GM12878 (cell line): ENCODE measurements around the gene CDH16. TPM values are rescaled to one million over a fixed set of nuclear protein-coding genes. Genes with fewer than 3 reads are reported as not detected.
A peak's percentile ranks its signal among the peaks of the same experiment; 100 is the strongest.

Experiments
- ATAC-seq: fragments of 200-7000 bp; cut with Tn5 transposase; 3 replicates; pipeline ENCODE4 v1.9.1; 2020; ENCODE audit warnings: mild to moderate bottlenecking, moderate library complexity
- BruUV-seq: library from RNA; stranded (reverse); fragments of 400-500 nt; replicated peaks from 2 replicates; lab custom pipeline; 2021; lab: Mats Ljungman, UMichigan
- CTCF ChIA-PET: fragments of 300-600 bp; sonication (Branson Sonifier 250); formaldehyde crosslinking; extraction: SDS; loops from one replicate; lab custom pipeline; 2021; ENCODE audit warnings: inconsistent platforms; lab: Yijun Ruan, JAX
- POLR2A ChIA-PET: fragments of 350-600 bp; formaldehyde crosslinking; extraction: SDS; loops from one replicate; lab custom pipeline; 2021; ENCODE audit warnings: inconsistent platforms; lab: Charles Lee
- RAD21 ChIA-PET: fragments of 300-600 bp; sonication (Branson Sonifier 250); formaldehyde crosslinking; loops from one replicate; lab custom pipeline; 2023; ENCODE audit warnings: antibody characterized with exemption; ENCODE audit not compliant: unreplicated experiment; lab: Charles Lee
- SMC1A ChIA-PET: fragments of 300-600 bp; sonication (Branson Sonifier 250); formaldehyde crosslinking; loops from one replicate; lab custom pipeline; 2023; ENCODE audit not compliant: unreplicated experiment, uncharacterized antibody; lab: Charles Lee
- DNase-seq: peaks from one replicate; pipeline ENCODE4 v3.0.0-alpha.2; 2011; ENCODE audit warnings: low read depth, low spot score
- FAIRE-seq: peaks from 3 replicates; lab custom pipeline; 2011; peaks lifted over from hg19 to GRCh38; lab: Jason Lieb, UNC
- H2AFZ ChIP-seq: 2 replicates; pipeline ENCODE4 v1.6.0; 2011; ENCODE audit warnings: low read depth, low read length, control low read depth; ENCODE audit not compliant: control insufficient read depth
- H3K27ac ChIP-seq: 2 replicates; pipeline ENCODE4 v1.5.1; 2011; ENCODE audit warnings: control low read depth; ENCODE audit not compliant: control insufficient read depth, insufficient read depth
- H3K27me3 ChIP-seq, 2 experiments: replicated peaks in 1 of 2; 2 replicates each; pipeline versions ENCODE4 v1.6.0 to v1.6.1; 2011; ENCODE audit warnings: low read length in 1 of 2; ENCODE audit not compliant: control insufficient read depth in 2 of 2, insufficient read depth in 2 of 2
- H3K36me3 ChIP-seq, 2 experiments: 2 replicates each; pipeline ENCODE4 v1.5.1; 2011; ENCODE audit warnings: low read length in 1 of 2; ENCODE audit not compliant: control insufficient read depth in 2 of 2, insufficient read depth in 2 of 2
- H3K4me1 ChIP-seq: 2 replicates; pipeline ENCODE4 v1.6.1; 2011; ENCODE audit warnings: mild to moderate bottlenecking, low read length, moderate library complexity, mixed read lengths; ENCODE audit not compliant: control insufficient read depth, insufficient read depth
- H3K4me2 ChIP-seq: 2 replicates; pipeline ENCODE4 v1.6.0; 2011; ENCODE audit warnings: control low read depth; ENCODE audit not compliant: control insufficient read depth, insufficient read depth
- H3K4me3 ChIP-seq: fragments of 200-600 bp; sonication (generic); 2 replicates; pipeline ENCODE4 v1.5.1; 2016
- H3K79me2 ChIP-seq: 2 replicates; pipeline ENCODE4 v1.6.0; 2011; ENCODE audit warnings: low read length; ENCODE audit not compliant: control insufficient read depth, insufficient read depth
- H3K9ac ChIP-seq: 2 replicates; pipeline ENCODE4 v1.8.0; 2011; ENCODE audit warnings: low read length, control low read depth, mixed read lengths; ENCODE audit not compliant: control insufficient read depth, insufficient read depth
- H3K9me3 ChIP-seq: replicated peaks from 3 replicates; pipeline ENCODE4 v1.5.1; 2011; ENCODE audit warnings: mild to moderate bottlenecking, low read length; ENCODE audit not compliant: control insufficient read depth, insufficient read depth
- H4K20me1 ChIP-seq: 2 replicates; pipeline ENCODE4 v1.6.0; 2011; ENCODE audit not compliant: control insufficient read depth, insufficient read depth
- ATF7 ChIP-seq: fragments of 450-650 bp; IDR thresholded peaks from 2 replicates; pipeline ENCODE4 v1.6.1; 2016; ENCODE audit warnings: low read depth, mild to moderate bottlenecking
- CBFB ChIP-seq: IDR thresholded peaks from 2 replicates; pipeline ENCODE4 v1.6.1; 2016; ENCODE audit warnings: antibody characterized with exemption, low read depth
- CREM ChIP-seq: IDR thresholded peaks from 2 replicates; pipeline ENCODE4 v1.6.1; 2014; ENCODE audit warnings: antibody characterized with exemption, low read depth
- E2F8 ChIP-seq: fragments of 450-650 bp; IDR thresholded peaks from 2 replicates; pipeline ENCODE4 v1.6.1; 2018; ENCODE audit warnings: mild to moderate bottlenecking, low read depth, moderate library complexity; ENCODE audit not compliant: partially characterized antibody
- EGR1 ChIP-seq, 2 experiments: IDR thresholded peaks; 1 replicate in 1 of 2; 2 replicates in 1 of 2; pipeline ENCODE4 v1.6.1; 2011 to 2012; ENCODE audit warnings: low read depth in 2 of 2, low read length in 2 of 2, borderline replicate concordance in 1 of 2, mild to moderate bottlenecking in 1 of 2, moderate library complexity in 1 of 2
- EP300 ChIP-seq, 2 experiments: fragments of 150-350 bp in 1 of 2; IDR thresholded peaks; 2 replicates each; pipeline ENCODE4 v1.6.1; 2011 to 2012; ENCODE audit warnings: low read depth in 2 of 2, low read length in 2 of 2, borderline replicate concordance in 1 of 2, improper control_type of control experiment in 1 of 2, inconsistent platforms in 1 of 2; ENCODE audit not compliant: control insufficient read depth in 1 of 2
- FOS ChIP-seq: IDR thresholded peaks from 3 replicates; pipeline ENCODE4 v1.6.1; 2011; ENCODE audit warnings: borderline replicate concordance; ENCODE audit not compliant: insufficient read length; ENCODE audit errors: extremely low read depth
- GABPA ChIP-seq: IDR thresholded peaks from 2 replicates; pipeline ENCODE4 v1.6.1; 2014; ENCODE audit warnings: antibody characterized with exemption, low read depth, mild to moderate bottlenecking, inconsistent platforms
- GATAD2B ChIP-seq: fragments of 450-650 bp; conservative IDR thresholded peaks from 2 replicates; pipeline ENCODE4 v1.6.1; 2017; ENCODE audit warnings: low read depth, mild to moderate bottlenecking, moderate library complexity
- HSF1 ChIP-seq: fragments of 150-350 bp; IDR thresholded peaks from 2 replicates; pipeline ENCODE4 v1.6.1; 2014; ENCODE audit warnings: mild to moderate bottlenecking, low read depth, low read length
- MTA2 ChIP-seq: fragments of 450-650 bp; IDR thresholded peaks from 2 replicates; pipeline ENCODE4 v1.6.1; 2016; ENCODE audit warnings: low read depth, mild to moderate bottlenecking, moderate library complexity
- MXI1 ChIP-seq: fragments of 150-350 bp; IDR thresholded peaks from 2 replicates; pipeline ENCODE4 v1.6.1; 2011; ENCODE audit warnings: low read depth, mild to moderate bottlenecking, inconsistent platforms, low read length, improper control_type of control experiment
- NRF1 ChIP-seq: conservative IDR thresholded peaks from 2 replicates; pipeline ENCODE4 v1.6.1; 2011; ENCODE audit warnings: mild to moderate bottlenecking, low read depth, low read length, improper control_type of control experiment
- POU2F2 ChIP-seq: IDR thresholded peaks from 3 replicates; pipeline ENCODE4 v1.6.1; 2011; ENCODE audit warnings: low read depth, mild to moderate bottlenecking, low read length, borderline replicate concordance
- STAT3 ChIP-seq: IDR thresholded peaks from 2 replicates; pipeline ENCODE4 v1.6.1; 2011; ENCODE audit warnings: low read depth, low read length, improper control_type of control experiment
- TAF1 ChIP-seq: IDR thresholded peaks from 2 replicates; pipeline ENCODE4 v1.6.1; 2011; ENCODE audit warnings: mild to moderate bottlenecking, low read depth, low read length, borderline replicate concordance
- TARDBP ChIP-seq: IDR thresholded peaks from 2 replicates; pipeline ENCODE4 v1.6.1; 2016; ENCODE audit warnings: borderline replicate concordance
- TBL1XR1 ChIP-seq: IDR thresholded peaks from 2 replicates; pipeline ENCODE4 v1.6.1; 2012; ENCODE audit warnings: low read depth, low read length, improper control_type of control experiment
- TCF3 ChIP-seq: IDR thresholded peaks from 2 replicates; pipeline ENCODE4 v1.6.1; 2012; ENCODE audit warnings: low read depth, mild to moderate bottlenecking, low read length, borderline replicate concordance; ENCODE audit not compliant: insufficient read depth
- WGBS: methylation state at CpG from one replicate; pipeline ENCODE4 v1.1.6; 2016; ENCODE audit warnings: low lambda C conversion rate; ENCODE audit not compliant: insufficient replicate concordance, insufficient coverage; ENCODE audit errors: missing lambda C conversion rate; 5-methylcytosine and 5-hydroxymethylcytosine counted together
- in situ Hi-C: fragments of 300-500 bp; cut with MboI; formaldehyde crosslinking; loops from 9 replicates; pipeline ENCODE4 v1.14.3; 2018; ENCODE audit warnings: mixed read lengths
- intact Hi-C: fragments of 100-400 bp; cut with micrococcal nuclease; formaldehyde crosslinking; loops from one replicate; pipeline ENCODE4 v1.14.2; 2022; ENCODE audit not compliant: unreplicated experiment
- polyA plus RNA-seq, 11 experiments: library from polyadenylated mRNA; depleted of rRNA in 4 of 11; unstranded in 6 of 11; stranded (reverse) in 5 of 11; fragments of >200 nt; fragmentation: Nextera tagmentation in 4 of 11; fragmentation: Illumina TruSeq in 1 of 11; extraction: Ambion mirVana in 4 of 11; extraction: Trizol in 1 of 11; gene quantifications; 1 replicate in 1 of 11; 2 replicates in 10 of 11; pipeline versions ENCODE4 v1.2.1 to v1.2.3, GENCODE V29; 2011 to 2016; ENCODE audit warnings: inconsistent platforms in 2 of 11, missing spikeins in 2 of 11, low read depth in 1 of 11
- total RNA-seq, 4 experiments: library from RNA; depleted of rRNA in 3 of 4; stranded (reverse); fragments of >200 nt in 3 of 4; fragmentation: Illumina TruSeq in 1 of 4; extraction: Trizol in 1 of 4; gene quantifications; 2 replicates each; pipeline versions ENCODE4 v1.2.1 to v1.2.3, GENCODE V29; 2013 to 2021

The CDH16 gene
- total and polyA plus RNA-seq, 10 of the 15 experiments (the other 5 are each of a cell fraction or from before 2014, with no cell fraction given), result 0.05 TPM; not detected in 9

- CTCF ChIA-PET, result interaction anchor here (1.5 kb wide), 1 partner anchor 27 kb away, joined by 4 read pairs; no protein-coding TSS in a partner anchor
These were observed 30.1 kb upstream of the CDH16 start for GRCh38 chr16:66948837-66949225.

More at GRCh38 chr16:66948837-66949225, 30.1 kb upstream of the CDH16 start:
- H3K27ac ChIP-seq, result no peak overlapping the region
- no peaks in the 10 kb centered on the region for H3K27me3 ChIP-seq
- TF ChIP-seq CREM (no peak), ATF7 (no peak), STAT3 (no peak), CBFB (no peak), MXI1 (no peak), TBL1XR1 (no peak), HSF1 (no peak), MTA2 (no peak), NRF1 (no peak), FOS (no peak), TARDBP (no peak), TCF3 (no peak), EP300 (IDR thresholded peaks at IDR 0.05; ENCODE audit: borderline replicate concordance in 1 of 2, control insufficient read depth in 1 of 2, low read depth in 2 of 2, low read length in 2 of 2) (no peak), E2F8 (no peak), EGR1 (IDR thresholded peaks at IDR 0.05; ENCODE audit: borderline replicate concordance in 1 of 2, low read depth in 2 of 2, low read length in 2 of 2) (no peak), GATAD2B (no peak), GABPA (no peak), TAF1 (no peak), POU2F2 (no peak)
- no TSS peak for BruUV-seq
- intact Hi-C loops, result no loop called here
- no peaks in the 10 kb centered on the region for H4K20me1 ChIP-seq
- RAD21 ChIA-PET, result no interaction called here
- no peak for ATAC-seq
- in situ Hi-C loops, result no loop called here
- WGBS, result 51% methylated on average over 21 of the region's 21 CpGs
- peaks cover 19% of the 10 kb centered on the region for H3K4me1 ChIP-seq
- peak overlapping the region; percentile 57; the same call in 1 of the 2 replicates for H3K4me3 ChIP-seq
- no peak for DNase-seq
- no peaks in the 10 kb centered on the region for H3K79me2 ChIP-seq
- no peak for FAIRE-seq
- SMC1A ChIA-PET, result no interaction called here
- H3K9ac ChIP-seq, result no peak overlapping the region
- H3K36me3 ChIP-seq, result no peaks in the 10 kb centered on the region
- POLR2A ChIA-PET, result no interaction called here
- H2AFZ ChIP-seq, result no peak overlapping the region
- H3K9me3 ChIP-seq, result no peaks in the 10 kb centered on the region
- H3K4me2 ChIP-seq, result peak overlapping the region; percentile 100; the same call in 1 of the 2 replicates
